Colonic mucosa (tissue), 4 donors: Measurements from ENCODE around the gene GNA15. TPM values are rescaled to one million over a fixed set of nuclear protein-coding genes. Genes with fewer than 3 reads are reported as not detected.

Experiments used
- DNase-seq: peaks from one replicate; pipeline ENCODE4 v3.0.0-alpha.2; 2020
- H3K27ac ChIP-seq: fragments of 200-600 bp; one replicate; pipeline ENCODE4 v1.8.0; 2021
- H3K27me3 ChIP-seq: fragments of 200-600 bp; one replicate; pipeline ENCODE4 v1.8.0; 2021
- H3K36me3 ChIP-seq: fragments of 200-600 bp; one replicate; pipeline ENCODE4 v1.8.0; 2021
- H3K4me1 ChIP-seq: fragments of 200-600 bp; one replicate; pipeline ENCODE4 v1.8.0; 2021; ENCODE audit warnings: mild to moderate bottlenecking
- H3K4me3 ChIP-seq: fragments of 200-600 bp; one replicate; pipeline ENCODE4 v1.8.0; 2021
- H3K9ac ChIP-seq, 2 donors: one replicate each; pipeline ENCODE4 v1.7.0; 2013; ENCODE audit warnings: control low read depth in 2 of 2, low read depth in 2 of 2, low read length in 2 of 2
- H3K9me3 ChIP-seq: fragments of 200-600 bp; one replicate; pipeline ENCODE4 v1.8.0; 2021
- intact Hi-C: fragments of 100-400 bp; cut with DNase I; formaldehyde crosslinking; loops from one replicate; pipeline ENCODE4 v1.14.1; 2022
- total RNA-seq, 2 donors: library from RNA; stranded (reverse); fragmentation: NEBNext Ultra II Directional in 1 of 2; extraction: Animal tissue kit (Norgen Biotek cat#: 25700) in 1 of 2; gene quantifications; one replicate each; pipeline ENCODE4 v1.2.1, GENCODE V29; 2021
- TF ChIP-seq, protein P1 (sequence below): fragments of 200-600 bp; IDR thresholded peaks from one replicate; pipeline ENCODE4 v1.8.0; 2022; ENCODE audit warnings: antibody characterized with exemption, mild to moderate bottlenecking
- donor health status: healthy.
- donor health status: DM: no; HTN: no; CAD: no.
- donor health status: DM: no; HTN: no; CAD: no.

The GNA15 gene
- total RNA-seq, 2 donors from 2014 or later: 1.6 to 6.6 TPM

DNA sequence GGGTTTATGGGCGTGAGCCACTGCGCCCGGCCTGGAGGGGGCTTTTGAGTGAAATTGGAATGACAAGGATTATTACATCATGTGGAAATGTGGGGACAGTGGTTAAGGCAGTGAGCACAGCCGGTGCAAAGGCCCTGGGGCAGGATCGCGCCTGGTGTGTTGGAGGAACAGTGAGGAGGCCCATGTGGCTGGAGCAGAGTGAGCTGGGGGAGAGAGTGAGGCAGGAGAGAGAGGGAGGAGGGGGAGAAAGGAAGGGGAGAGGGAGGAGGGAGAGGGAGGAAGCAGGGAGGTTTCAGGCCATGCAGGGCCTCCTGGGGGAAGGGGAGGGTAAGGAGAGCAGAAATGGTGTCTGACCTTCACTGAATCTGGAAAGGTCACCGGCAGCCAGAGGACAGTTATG, 77.3 kb downstream of the GNA15 start:
- no peak overlapping the region for H3K27ac ChIP-seq
- no peak overlapping the region for H3K9ac ChIP-seq
- H3K4me1 ChIP-seq: no peaks in the 10 kb centered on the region
- no peak overlapping the region for H3K4me3 ChIP-seq
- intact Hi-C loops: no loop called here
- DNase-seq: no peak
- no peaks in the 10 kb centered on the region for H3K36me3 ChIP-seq
- TF ChIP-seq, protein P1, sequence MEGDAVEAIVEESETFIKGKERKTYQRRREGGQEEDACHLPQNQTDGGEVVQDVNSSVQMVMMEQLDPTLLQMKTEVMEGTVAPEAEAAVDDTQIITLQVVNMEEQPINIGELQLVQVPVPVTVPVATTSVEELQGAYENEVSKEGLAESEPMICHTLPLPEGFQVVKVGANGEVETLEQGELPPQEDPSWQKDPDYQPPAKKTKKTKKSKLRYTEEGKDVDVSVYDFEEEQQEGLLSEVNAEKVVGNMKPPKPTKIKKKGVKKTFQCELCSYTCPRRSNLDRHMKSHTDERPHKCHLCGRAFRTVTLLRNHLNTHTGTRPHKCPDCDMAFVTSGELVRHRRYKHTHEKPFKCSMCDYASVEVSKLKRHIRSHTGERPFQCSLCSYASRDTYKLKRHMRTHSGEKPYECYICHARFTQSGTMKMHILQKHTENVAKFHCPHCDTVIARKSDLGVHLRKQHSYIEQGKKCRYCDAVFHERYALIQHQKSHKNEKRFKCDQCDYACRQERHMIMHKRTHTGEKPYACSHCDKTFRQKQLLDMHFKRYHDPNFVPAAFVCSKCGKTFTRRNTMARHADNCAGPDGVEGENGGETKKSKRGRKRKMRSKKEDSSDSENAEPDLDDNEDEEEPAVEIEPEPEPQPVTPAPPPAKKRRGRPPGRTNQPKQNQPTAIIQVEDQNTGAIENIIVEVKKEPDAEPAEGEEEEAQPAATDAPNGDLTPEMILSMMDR: no peak
- H3K9me3 ChIP-seq: no peaks in the 10 kb centered on the region
- no peaks in the 10 kb centered on the region for H3K27me3 ChIP-seq

Other genes starting within 250 kb of the GNA15 start
- 10 to 100 TPM; 10.9 to 12.4 TPM for gene ZNF57, start 235.1 kb upstream of the GNA15 start, total RNA-seq
- 1 to 10 TPM; 3.1 to 3.3 TPM for gene ZNF77, start 191.1 kb upstream of the GNA15 start, total RNA-seq
- 1 to 10 TPM; 2.9 to 3.8 TPM for gene TLE6, start 158.5 kb upstream of the GNA15 start, total RNA-seq
- gene TLE2, start 106.8 kb upstream of the GNA15 start, total RNA-seq: 10 to 100 TPM; 42.8 to 52.4 TPM
- 100 to 1,000 TPM; 407 to 409 TPM for gene TLE5, start 73.5 kb upstream of the GNA15 start, total RNA-seq
- gene GNA11, start 41.7 kb upstream of the GNA15 start, total RNA-seq: 100 to 1,000 TPM; 197 to 215 TPM
- 1 to 10 TPM in 1 of 2 donors, under 1 TPM in 1; 0.96 to 1.1 TPM for gene S1PR4, start 42.7 kb downstream of the GNA15 start, total RNA-seq
- 100 to 1,000 TPM in 1 of 2 donors, 10 to 100 TPM in 1; 75.0 to 195 TPM for gene NCLN, start 49.9 kb downstream of the GNA15 start, total RNA-seq
- gene CELF5, start 88.6 kb downstream of the GNA15 start, total RNA-seq: under 1 TPM; 0.42 to 0.59 TPM
- 10 to 100 TPM; 42.0 to 71.3 TPM for gene NFIC, start 230.6 kb downstream of the GNA15 start, total RNA-seq